ENCODE measurements around the gene B4GALNT2.

DNA sequence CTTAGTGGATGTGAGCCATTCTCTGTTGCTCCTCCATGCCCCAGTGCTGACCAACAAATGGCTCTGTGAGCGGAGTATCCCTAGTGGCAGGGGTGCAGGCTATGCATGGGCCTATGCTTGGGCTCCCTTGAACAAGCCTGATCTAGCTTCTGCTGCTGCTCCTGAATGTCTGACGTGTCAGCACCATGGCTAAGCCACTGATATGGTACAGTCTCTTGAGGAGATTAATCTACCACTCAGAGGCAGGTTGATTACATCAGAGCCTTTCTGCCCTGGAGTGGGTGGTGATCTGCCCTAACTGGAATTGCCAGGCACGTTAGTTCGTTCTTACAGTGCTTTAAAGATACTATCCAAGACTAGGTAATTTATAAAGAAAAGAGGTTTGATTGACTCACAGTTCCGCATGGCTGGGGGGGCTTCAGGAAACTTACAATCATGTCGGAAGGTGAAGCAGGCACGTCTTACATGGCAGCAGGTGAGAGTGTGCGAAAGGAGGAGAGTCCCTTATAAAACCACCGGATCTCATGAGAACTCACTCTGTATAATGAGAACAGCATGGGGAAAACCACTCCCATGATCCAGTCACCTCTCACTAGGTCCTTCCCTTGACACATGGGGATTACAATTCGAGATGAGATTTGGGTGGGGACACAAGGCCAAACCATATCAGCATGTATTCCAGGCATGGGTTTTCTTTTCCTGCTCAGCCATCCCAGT is 41.5 kb upstream of the B4GALNT2 start:
- TF ChIP-seq, protein P1, sequence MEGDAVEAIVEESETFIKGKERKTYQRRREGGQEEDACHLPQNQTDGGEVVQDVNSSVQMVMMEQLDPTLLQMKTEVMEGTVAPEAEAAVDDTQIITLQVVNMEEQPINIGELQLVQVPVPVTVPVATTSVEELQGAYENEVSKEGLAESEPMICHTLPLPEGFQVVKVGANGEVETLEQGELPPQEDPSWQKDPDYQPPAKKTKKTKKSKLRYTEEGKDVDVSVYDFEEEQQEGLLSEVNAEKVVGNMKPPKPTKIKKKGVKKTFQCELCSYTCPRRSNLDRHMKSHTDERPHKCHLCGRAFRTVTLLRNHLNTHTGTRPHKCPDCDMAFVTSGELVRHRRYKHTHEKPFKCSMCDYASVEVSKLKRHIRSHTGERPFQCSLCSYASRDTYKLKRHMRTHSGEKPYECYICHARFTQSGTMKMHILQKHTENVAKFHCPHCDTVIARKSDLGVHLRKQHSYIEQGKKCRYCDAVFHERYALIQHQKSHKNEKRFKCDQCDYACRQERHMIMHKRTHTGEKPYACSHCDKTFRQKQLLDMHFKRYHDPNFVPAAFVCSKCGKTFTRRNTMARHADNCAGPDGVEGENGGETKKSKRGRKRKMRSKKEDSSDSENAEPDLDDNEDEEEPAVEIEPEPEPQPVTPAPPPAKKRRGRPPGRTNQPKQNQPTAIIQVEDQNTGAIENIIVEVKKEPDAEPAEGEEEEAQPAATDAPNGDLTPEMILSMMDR (conservative IDR thresholded peaks at IDR 0.05 in 1 of 2, IDR thresholded peaks at IDR 0.05 in 1 of 2; ENCODE audit: low read depth in 1 of 2, low read length in 2 of 2): no peak
- no peak for TF ChIP-seq EZH2 (IDR thresholded peaks at IDR 0.05; ENCODE audit: low read length, missing control alignments)

Measured in fibroblast of lung (primary cell).